ENCODE results near the gene ODAD3. TPM values are rescaled to one million over a fixed set of nuclear protein-coding genes. Genes with fewer than 3 reads are reported as not detected.

The ODAD3 gene
- total and polyA plus RNA-seq, 2 of the 13 experiments (the other 11 are each of a cell fraction or from before 2014, with no cell fraction given) = 0.04 to 0.08 TPM

- TF ChIP-seq ZNF749 (CRISPR knock-in tag; IDR thresholded peaks at IDR 0.05; ENCODE audit: borderline replicate concordance) = 0 out of 2 replicates have a peak, but pooled peaks have one; percentile 65
- TF ChIP-seq ZNF746 (CRISPR knock-in tag; IDR thresholded peaks at IDR 0.05) = peak; percentile 70; the same call in 1 of the 2 replicates
- TF ChIP-seq BATF2 (CRISPR knock-in tag; IDR thresholded peaks at IDR 0.05) = 0 out of 2 replicates have a peak, but pooled peaks have one; percentile 26
- no peak for TF ChIP-seq CCDC6 (CRISPR knock-in tag; IDR thresholded peaks at IDR 0.05)
- peak; percentile 28; the same call in 1 of the 2 replicates for TF ChIP-seq MLX (CRISPR knock-in tag; IDR thresholded peaks at IDR 0.05)
- peak; percentile 90 for TF ChIP-seq TAF1 (CRISPR knock-in tag; IDR thresholded peaks at IDR 0.05)
- peak; percentile 29; the same call in 1 of the 2 replicates for TF ChIP-seq ZNF619 (CRISPR knock-in tag; IDR thresholded peaks at IDR 0.05)
- TF ChIP-seq REPIN1 (CRISPR knock-in tag; IDR thresholded peaks at IDR 0.05; ENCODE audit: borderline replicate concordance, low read depth) = peak; percentile 88; the same call in 1 of the 2 replicates
- TF ChIP-seq, protein P1, sequence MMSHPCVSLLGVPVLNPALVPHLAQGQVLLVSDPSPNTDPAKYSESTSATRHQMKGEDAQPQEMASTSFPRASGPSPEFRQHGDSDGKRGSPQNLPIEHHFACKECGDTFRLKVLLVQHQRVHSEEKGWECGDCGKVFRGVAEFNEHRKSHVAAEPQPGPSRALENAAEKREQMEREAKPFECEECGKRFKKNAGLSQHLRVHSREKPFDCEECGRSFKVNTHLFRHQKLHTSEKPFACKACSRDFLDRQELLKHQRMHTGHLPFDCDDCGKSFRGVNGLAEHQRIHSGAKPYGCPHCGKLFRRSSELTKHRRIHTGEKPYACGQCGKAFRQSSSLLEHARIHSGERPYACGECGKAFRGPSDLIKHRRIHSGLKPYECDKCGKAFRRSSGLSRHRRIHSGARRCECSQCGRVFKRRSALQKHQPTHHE (CRISPR knock-in tag; IDR thresholded peaks at IDR 0.05; ENCODE audit: borderline replicate concordance) = no peak
- peak; percentile 99 for TF ChIP-seq ZHX1 (CRISPR knock-in tag; IDR thresholded peaks at IDR 0.05; ENCODE audit: low read depth)
- TF ChIP-seq MYC (CRISPR knock-in tag; IDR thresholded peaks at IDR 0.05; ENCODE audit: borderline replicate concordance) = peak; percentile 91; the same call in 1 of the 2 replicates
- TF ChIP-seq CBX2 (IDR thresholded peaks at IDR 0.05; ENCODE audit: low read depth, low read length) = no peak
- TF ChIP-seq CBX2 (CRISPR knock-in tag; IDR thresholded peaks at IDR 0.05; ENCODE audit: low read depth) = no peak
- no peak for TF ChIP-seq TCF7 (IDR thresholded peaks at IDR 0.05; ENCODE audit: low read depth)
- peak; percentile 98 for TF ChIP-seq CREM (IDR thresholded peaks at IDR 0.05)
- no peak; the same call in 1 of the 2 replicates for TF ChIP-seq CREM (CRISPR knock-in tag; IDR thresholded peaks at IDR 0.05)
- no peak for TF ChIP-seq ZNF879 (CRISPR knock-in tag; IDR thresholded peaks at IDR 0.05)
- TF ChIP-seq ZNF720 (CRISPR knock-in tag; IDR thresholded peaks at IDR 0.05) = no peak
- TF ChIP-seq HNRNPLL (IDR thresholded peaks at IDR 0.05; ENCODE audit: low read depth, low read length, poor library complexity, severe bottlenecking) = peak; percentile 61
- TF ChIP-seq, protein P2, sequence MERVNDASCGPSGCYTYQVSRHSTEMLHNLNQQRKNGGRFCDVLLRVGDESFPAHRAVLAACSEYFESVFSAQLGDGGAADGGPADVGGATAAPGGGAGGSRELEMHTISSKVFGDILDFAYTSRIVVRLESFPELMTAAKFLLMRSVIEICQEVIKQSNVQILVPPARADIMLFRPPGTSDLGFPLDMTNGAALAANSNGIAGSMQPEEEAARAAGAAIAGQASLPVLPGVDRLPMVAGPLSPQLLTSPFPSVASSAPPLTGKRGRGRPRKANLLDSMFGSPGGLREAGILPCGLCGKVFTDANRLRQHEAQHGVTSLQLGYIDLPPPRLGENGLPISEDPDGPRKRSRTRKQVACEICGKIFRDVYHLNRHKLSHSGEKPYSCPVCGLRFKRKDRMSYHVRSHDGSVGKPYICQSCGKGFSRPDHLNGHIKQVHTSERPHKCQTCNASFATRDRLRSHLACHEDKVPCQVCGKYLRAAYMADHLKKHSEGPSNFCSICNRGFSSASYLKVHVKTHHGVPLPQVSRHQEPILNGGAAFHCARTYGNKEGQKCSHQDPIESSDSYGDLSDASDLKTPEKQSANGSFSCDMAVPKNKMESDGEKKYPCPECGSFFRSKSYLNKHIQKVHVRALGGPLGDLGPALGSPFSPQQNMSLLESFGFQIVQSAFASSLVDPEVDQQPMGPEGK (CRISPR knock-in tag; IDR thresholded peaks at IDR 0.05) = peak; percentile 73
- 0 out of 2 replicates have a peak, but pooled peaks have one; percentile 28 for TF ChIP-seq KAT7 (CRISPR knock-in tag; IDR thresholded peaks at IDR 0.05; ENCODE audit: borderline replicate concordance)
- TF ChIP-seq MXD4 (CRISPR knock-in tag; IDR thresholded peaks at IDR 0.05) = 0 out of 2 replicates have a peak, but pooled peaks have one; percentile 39
- no peak for TF ChIP-seq EED (CRISPR knock-in tag; IDR thresholded peaks at IDR 0.05)
Measured at GRCh38 chr19:11435057-11435832, at the start of gene ODAD3, which contains the start of gene PRKCSH (continued).
